GM21381 (cell line): ENCODE results near the gene SIX6.
"Not testable (repeated sequence)": the region's sequence is repeated elsewhere in the genome, so short reads cannot be mapped to it uniquely, and the experiment has no call there.

Experiments
- ATAC-seq: cut with Tn5 transposase; IDR thresholded peaks from one replicate; pipeline ENCODE4 v1.9.1; 2021; ENCODE audit warnings: mild to moderate bottlenecking, moderate library complexity; ENCODE audit not compliant: unreplicated experiment

SIX6 gene

DNA sequence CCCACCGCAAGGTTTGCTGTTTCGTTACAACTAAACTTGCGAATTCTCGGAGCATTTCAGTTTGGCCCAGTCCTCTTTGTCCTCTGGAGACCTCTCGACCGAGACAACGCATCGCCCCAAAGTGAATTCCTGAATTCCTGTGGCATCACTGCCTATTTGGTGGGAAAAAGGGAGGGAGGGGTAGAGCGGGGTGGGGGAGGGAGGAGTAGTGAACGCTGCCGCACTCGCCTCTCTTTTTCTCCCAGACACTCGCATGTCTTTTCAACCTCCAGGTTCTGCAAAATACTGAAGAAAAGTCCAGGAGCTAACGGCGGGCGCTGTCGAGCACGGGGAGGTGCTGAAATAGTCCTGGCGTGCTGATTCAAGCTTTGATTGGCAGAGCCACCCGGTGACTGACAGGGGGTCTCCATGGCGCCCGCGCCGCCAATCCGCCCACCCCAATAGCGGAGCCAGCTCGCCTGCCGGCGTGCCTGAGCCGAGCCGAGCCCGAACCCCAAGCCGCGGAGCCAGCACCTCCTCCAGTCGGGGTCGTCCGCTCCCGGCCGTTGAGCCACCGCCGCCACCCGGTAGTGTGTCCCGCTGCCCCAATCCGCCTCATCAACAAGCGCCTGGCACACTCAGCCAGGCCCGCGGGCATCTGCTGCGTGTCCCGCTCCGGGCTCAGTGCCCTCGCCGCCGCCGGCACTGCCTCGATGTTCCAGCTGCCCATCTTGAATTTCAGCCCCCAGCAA is at the start of gene SIX6:
TSS of gene SIX6 (plus strand) at position 440 of the 731 bp plus-strand sequence. CDS start at position 693, 253 bp downstream.
- ATAC-seq: no peak

DNA sequence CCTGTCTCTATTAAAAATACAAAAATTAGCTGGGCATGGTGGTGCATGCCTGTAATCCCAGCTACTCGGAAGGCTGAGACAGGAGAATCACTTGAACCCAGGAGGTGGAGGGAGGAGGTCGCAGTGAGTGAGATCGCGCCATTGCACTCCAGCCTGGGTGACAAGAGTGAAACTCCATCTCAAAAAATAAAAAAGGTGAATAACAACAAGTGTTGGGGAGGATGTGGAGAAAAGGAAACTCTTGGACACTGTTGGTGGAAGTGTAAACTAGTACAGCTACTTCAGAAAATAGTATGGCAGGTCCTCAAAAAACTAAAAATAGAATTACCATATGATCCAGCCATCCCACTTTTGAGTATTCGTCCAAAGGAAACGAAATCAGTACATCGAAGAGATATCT is 28.7 kb upstream of the SIX6 start:
- ATAC-seq: not testable (repeated sequence)

DNA sequence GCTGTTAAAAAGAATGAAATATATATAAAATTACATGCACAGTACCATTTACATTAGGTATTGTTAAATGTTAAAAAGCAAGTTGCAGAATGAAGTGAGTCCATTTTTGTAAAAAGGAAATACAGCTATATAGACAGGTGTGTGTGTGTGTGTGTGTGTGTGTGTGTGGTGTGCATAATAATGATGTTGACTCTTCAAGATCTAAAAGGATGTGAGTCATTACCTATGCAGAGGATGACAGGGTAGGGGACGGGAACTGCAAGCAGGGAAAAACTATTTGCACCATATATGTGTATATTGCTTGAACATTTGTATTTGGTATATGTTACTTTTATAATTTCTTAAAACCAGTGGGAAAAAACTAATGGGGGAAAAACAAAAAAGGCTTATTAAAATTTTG is 26.2 kb upstream of the SIX6 start:
- ATAC-seq: no peak

DNA sequence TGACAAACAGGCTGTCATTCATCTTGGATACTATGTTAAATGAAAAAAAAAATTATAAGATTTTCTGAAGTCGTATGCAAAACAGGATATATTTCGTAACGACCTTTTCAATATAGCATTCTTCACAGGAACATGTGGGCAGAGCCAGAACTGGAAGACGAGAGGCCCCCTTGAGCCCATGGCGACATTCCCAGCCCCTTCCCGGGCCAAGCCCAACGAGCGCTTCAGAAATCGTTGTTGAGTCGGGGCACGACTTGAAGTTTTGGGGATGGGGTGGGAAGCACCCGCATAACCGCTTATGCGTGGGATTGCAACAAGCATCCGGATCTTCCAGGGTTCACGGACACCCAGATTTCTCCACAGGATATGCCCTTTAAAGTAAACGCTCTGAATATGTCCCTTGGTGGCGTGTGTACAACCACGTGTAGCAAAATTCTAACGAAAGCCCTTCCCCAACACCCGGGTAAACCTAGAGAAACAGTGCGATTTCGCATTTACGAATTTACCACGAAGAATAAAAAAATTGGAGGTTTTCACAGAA is 23.8 kb upstream of the SIX6 start:
- no peak for ATAC-seq

- no peak for ATAC-seq
Measured at GRCh38 chr14:60485598-60486251, 23.2 kb upstream of the SIX6 start, which contains the start of gene C14orf39. C14orf39 (minus strand) TSS chr14:60486063; CDS start chr14:60485078, 985 bp downstream.

DNA sequence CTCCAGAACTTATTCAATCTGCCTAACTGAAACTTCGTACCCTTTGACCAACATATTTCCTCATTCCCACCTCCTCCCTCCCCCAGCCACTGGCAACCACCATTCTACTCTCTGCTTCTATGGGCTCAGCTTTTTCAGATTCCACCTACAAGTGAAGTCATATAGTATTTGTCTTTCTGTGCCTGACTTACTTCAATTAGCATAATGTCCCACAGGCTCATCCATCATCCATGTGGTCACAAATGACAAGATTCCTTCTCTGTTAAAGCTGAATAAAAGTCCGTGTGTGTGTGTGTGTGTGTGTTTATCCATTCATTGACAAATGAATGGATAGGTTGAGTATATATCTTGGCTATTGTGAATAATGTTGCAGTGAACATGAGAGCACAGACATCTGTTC is 21.7 kb upstream of the SIX6 start:
- ATAC-seq: no peak

- ATAC-seq: no peak
Measured at GRCh38 chr14:60488175-60488574, 20.8 kb upstream of the SIX6 start.

DNA sequence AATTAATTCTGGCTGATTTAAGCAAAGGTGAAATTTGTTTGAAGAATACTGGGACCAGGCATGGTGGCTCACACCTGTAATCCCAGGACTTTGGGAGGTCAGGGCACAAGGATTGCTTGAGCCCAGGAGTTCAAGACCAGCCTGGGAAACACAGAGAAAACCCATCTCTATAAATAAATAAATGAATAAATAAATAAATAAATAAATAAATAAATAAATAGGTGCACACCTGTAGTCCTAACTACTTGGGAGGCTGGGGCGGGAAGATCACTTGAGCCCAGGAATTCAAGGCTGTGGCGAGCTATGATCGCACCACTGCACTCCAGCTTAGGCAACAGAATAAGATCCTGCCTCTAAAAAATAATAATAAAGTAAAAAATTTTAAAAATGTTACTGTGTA is 18.7 kb upstream of the SIX6 start:
- ATAC-seq: no peak

GRCh38 chr14:60495946-60496345 is 13.0 kb upstream of the SIX6 start:
- no peak for ATAC-seq

- no peak for ATAC-seq
Measured at GRCh38 chr14:60502541-60502940, 6.4 kb upstream of the SIX6 start.

- no peak for ATAC-seq
Measured at GRCh38 chr14:60505448-60505847, 3.5 kb upstream of the SIX6 start.

DNA sequence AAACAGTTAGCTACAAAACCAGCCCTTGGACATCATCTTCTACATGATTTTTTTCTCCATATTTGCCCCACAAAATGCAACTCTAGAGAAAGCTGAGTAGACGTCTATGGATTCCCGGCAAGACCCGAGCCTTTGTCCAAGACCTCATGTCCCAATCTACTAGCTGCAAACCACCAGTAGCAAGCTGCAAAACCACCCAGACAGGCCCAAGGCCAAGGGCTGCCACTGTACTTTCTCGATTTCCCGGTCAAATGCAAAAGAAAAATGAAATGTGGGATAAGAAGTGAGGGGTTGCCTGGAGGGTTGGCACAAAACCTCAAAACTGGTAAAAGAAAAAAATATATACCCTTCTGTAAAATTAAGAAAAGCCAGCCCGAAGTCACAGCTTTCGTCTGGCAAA is 2.9 kb upstream of the SIX6 start:
- ATAC-seq: no peak

GRCh38 chr14:60506462-60506984 is 2.4 kb upstream of the SIX6 start:
- no peak for ATAC-seq

- no peak for ATAC-seq
Measured at GRCh38 chr14:60506985-60507829, 1.7 kb upstream of the SIX6 start.

DNA sequence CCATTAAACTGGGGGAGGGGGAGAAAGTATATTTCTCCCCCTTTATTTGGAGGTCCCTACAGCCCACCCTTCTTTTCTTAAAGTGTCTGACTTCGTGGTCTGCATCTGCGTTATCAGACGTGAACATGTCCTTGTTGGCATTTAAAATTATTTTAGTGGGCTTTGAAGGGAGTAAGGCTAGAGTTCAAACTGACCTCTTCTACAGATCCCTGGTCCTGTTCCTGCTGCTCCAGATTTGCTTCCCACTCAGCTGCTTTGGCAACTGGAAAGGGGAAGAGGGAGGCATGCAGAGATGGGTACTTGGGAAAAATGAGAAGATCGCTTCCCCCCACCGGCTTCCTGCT is 611 bp upstream of the SIX6 start:
- no peak for ATAC-seq

GRCh38 chr14:60509438-60510253 is 700 bp downstream of the SIX6 start:
- ATAC-seq: no peak

GRCh38 chr14:60510254-60510950 is 1.5 kb downstream of the SIX6 start:
- ATAC-seq: no peak

DNA sequence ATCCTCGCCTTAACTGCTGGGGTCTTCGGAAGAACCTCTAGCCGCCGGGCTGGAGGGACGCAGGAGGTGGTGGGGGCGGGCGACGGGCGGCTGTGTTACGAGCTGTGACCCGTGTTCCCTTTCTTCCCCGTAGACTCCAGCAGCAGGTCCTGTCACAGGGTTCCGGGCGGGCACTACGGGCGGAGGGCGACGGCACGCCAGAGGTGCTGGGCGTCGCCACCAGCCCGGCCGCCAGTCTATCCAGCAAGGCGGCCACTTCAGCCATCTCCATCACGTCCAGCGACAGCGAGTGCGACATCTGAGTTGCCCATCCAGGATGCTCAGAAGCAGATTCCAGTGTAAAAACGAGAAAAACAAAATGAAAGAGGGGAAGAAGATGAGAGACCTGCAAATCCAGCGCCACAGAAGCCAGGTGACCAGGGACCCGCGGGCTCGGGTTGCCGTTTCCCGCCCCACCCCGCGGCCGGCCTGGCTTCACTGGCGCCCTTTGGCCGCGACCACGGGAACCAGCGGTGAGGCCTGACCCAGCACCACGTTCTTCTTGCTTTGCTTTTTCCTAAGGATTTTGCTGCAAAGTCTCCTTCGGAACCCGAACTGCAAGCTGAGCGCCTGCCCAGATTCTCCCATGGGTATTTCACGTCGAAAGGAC is 2.1 kb downstream of the SIX6 start:
- ATAC-seq: no peak

- ATAC-seq: no peak
Measured at GRCh38 chr14:60512126-60512525, 3.2 kb downstream of the SIX6 start.
